Measurements from ENCODE around the gene GAPDH.

DNA sequence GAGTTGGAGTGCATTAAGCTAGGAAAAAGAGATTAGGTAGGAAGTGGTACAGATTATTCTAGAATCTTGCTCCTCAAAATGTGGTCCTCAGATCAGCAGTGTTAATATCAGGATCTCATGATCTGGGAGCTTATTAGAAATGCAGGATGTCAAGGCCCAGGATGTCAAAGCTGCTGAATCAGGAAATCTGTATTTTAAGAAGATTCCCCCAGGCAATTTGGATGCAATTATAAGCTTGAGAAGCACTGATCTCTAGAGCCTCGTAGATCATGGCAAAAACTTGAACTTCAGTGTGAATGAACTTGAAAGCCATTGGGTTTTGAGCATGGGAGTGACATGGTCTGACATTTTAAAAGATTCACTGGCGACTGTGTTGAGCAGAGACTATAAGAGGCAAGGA is 33.9 kb upstream of the GAPDH start:
- TF ChIP-seq, protein P1, sequence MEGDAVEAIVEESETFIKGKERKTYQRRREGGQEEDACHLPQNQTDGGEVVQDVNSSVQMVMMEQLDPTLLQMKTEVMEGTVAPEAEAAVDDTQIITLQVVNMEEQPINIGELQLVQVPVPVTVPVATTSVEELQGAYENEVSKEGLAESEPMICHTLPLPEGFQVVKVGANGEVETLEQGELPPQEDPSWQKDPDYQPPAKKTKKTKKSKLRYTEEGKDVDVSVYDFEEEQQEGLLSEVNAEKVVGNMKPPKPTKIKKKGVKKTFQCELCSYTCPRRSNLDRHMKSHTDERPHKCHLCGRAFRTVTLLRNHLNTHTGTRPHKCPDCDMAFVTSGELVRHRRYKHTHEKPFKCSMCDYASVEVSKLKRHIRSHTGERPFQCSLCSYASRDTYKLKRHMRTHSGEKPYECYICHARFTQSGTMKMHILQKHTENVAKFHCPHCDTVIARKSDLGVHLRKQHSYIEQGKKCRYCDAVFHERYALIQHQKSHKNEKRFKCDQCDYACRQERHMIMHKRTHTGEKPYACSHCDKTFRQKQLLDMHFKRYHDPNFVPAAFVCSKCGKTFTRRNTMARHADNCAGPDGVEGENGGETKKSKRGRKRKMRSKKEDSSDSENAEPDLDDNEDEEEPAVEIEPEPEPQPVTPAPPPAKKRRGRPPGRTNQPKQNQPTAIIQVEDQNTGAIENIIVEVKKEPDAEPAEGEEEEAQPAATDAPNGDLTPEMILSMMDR (IDR thresholded peaks at IDR 0.05): no peak
- no peak for TF ChIP-seq EZH2 (IDR thresholded peaks at IDR 0.05)
- no peak for TF ChIP-seq EZH2phosphoT487 (IDR thresholded peaks at IDR 0.05)
